ENCODE results near the gene REM2.
"Not testable (repeated sequence)": the region's sequence is repeated elsewhere in the genome, so short reads cannot be mapped to it uniquely, and the experiment has no call there.

Gene REM2

DNA sequence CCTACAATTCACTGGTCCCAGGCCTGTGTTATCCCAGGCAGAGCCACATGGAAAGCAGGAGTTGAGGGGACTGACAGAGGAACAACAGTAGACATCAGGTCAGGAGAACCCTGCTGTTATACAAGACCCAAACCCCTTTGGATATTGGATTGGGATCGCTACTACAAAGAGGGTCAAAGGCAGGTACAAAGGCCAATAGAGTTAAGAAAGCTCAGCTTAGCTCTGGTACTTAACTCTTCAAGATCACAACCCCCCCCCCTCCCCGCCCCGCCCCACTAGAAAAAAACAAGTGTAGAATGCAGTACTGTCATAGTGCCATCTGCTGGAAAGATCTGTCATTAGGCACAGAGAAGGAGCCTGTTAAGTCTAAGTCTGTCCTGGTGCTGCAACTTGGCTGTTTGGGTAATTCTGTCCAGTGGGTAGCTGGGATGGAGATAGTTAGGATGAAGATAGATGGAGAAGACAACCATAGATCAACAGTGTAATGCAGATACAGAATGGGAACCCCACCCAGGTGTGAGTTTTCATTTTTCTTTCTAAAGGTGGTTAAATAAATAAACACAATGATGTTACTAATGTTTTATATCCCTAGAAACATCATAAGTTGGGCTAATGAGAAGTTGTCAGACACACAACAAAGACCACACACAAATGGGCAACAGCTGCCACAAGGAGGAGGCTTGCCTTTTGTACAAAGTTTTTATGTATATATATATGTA, 17.2 kb downstream of the REM2 start:
- DNase-seq = no peak

DNA sequence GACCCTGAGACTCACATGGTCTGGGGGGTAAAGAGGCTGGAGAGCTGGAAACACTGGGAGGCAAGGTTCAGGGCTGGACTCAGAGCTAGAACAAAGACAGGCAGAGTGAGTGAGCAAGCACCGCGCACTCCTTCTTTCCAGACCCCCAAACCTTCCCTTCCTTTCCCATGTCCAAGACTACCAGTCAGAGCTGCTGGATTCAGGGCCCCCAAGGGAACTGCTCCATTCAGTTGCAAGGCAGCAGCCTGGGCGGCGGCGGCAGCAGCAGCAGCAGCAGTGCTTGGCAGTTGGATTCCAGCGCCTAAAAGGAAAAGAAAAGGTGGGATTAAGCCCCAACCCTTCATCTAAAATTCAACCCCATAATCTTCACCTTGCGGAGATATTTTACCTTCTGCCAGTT, 18.8 kb downstream of the REM2 start:
- no peak for DNase-seq

DNA sequence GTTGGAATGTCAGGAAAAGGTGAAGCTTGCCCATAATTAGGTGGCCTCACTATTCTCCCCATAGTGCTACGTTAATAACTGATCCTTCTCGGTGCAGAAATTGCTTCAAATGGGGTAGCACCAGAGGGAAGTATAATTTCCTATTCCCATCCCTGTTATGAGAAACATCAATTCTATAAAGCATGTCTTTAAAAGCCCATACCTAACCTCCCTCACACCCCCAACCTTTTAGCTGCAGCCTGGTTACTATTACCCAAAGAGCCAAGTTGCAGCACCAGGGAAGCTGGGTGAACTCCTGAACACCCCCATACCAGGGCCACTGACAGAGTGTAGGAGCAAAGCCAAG, 20.7 kb downstream of the REM2 start:
- DNase-seq = no peak

DNA sequence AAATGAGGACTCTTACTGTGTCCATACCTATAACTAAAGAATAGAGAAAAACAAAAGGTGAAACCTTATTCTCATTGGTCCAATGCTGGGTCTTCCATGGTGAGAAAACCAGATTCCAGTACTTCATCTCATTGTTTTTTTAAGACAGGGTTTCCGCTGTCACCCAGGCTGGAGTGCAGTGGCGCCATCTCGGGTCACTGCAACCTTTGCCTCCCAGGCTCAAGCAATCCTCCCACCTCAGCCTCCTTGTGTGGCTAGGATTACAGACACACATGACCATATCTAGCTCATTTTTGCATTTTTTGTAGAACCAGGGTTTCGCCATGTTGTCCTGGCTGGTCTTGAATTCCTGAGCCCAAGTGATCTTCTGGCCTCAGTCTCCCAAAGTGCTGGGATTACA, 22.6 kb downstream of the REM2 start:
- DNase-seq = no peak

DNA sequence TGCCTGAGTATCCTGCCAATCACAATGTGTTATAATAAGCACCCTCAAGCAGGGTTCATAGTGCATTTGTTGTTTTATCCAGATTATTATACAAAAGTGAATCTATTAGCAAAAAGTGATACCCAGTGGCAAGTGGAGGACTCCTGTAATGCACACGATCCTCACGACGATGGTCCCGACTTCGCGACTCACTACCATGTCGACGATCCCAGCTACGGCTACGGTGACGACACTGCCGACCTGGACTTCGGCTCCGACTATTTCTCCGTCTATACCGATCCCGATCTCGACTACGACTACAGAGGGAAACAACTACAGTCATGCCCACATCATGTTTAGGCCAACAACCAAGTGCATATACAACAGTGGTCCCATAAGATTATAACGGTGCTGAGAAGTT, 23.1 kb downstream of the REM2 start:
- no peak for DNase-seq

DNA sequence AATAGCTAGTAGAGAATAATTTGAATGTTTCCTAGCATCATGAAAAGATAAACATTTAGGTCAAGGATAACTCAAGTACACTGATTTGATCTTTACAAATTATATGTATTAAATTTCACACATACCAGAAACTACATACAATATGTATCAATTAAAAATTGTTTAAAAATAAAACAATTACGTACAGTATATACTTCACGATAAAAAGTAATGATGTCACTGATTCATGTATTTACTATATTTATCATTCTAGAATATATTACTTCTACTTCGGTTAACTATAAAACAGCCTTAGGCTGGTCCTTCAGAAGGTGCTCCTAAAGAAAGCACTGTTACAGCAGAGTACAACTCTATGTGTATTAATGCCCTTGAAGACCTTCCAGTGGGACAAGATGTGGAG, 24.4 kb downstream of the REM2 start:
- no peak for DNase-seq

DNA sequence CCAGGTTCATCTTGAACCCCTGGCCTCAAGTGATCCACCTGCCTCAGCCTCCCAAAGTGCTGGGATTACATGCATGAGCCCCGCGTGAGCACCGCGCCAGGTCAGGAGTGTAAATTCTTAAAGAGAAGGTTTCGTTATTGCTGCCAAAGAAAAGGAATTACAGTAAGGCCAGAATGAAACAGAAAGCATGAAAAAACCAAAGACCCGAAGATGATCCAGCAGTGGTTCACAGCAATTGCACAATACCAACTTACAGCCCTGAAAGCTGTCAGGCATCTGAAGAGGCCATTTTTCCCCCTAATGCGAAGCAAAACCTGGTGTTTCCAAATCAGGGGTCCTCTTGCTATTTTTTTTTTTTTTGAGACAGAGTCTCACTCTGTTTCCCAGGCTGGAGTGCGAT, 25.6 kb downstream of the REM2 start:
- peak; percentile 55 for DNase-seq

DNA sequence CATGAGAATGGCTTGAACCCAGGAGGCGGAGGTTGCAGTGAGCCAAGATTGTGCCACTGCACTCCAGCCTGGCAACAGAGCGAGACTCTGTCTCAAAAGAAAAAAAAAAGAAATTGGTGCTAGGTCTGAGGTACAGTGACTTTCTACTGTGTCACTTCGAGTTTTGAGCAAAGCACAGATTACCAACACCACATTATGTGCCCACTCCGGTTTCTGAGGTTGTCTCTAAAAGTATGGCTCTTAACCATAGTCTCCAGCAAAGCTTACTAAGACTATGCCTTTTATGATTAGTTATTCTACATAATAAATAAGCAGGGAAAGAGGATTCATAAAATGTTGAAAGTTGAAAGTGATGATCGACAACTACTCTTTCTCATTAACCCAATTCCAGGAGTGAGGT, 27.9 kb downstream of the REM2 start:
- DNase-seq = no peak

DNA sequence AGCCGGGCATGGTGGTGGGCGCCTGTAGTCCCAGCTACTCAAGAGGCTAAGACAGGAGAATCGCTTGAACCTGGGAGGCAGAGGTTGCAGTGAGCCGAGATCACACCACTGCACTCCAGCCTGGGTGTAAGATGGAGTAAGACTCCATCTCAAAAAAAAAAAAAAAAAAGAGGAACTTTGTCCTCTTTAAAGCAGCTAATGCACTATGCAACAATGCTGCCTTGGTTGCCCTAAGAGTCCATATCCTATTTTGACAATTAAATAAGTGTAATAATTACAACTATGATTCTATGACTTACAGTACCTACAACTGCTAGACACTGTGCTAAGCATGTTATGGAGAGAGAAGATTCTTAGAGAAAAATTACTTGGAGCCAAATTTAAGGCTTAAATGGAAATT, 31.8 kb downstream of the REM2 start:
- DNase-seq = not testable (repeated sequence)

DNA sequence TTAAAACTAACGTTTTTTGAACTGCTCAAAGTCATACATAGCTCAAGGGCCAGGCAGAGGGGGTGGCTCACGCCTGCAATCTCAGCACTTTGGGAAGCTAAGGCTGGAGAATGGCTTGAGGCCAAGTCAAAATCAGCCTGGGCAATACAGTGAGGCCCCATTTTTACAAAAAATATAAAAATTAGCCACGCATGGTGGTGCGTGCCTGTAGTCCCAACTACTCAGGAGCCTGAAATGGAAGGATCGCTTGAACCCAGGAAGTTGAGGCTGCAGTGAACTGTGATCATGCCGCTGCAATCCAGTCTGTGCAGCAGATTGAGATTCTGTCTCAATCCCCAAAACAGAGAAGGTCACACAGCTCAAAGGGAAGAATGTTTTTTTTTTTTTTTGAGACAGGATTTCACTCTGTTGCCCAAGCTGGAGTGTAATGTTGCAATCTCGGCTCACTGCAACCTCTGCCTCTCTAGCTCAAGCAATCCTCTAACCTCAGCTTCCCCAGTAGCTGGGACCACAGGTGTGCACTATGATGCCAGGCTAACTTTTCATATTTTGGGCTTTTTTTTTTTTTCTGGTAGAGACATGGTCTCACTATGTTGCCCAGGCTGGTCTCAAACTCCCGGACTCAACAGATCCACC, 33.0 kb downstream of the REM2 start:
- DNase-seq = peak; percentile 27

DNA sequence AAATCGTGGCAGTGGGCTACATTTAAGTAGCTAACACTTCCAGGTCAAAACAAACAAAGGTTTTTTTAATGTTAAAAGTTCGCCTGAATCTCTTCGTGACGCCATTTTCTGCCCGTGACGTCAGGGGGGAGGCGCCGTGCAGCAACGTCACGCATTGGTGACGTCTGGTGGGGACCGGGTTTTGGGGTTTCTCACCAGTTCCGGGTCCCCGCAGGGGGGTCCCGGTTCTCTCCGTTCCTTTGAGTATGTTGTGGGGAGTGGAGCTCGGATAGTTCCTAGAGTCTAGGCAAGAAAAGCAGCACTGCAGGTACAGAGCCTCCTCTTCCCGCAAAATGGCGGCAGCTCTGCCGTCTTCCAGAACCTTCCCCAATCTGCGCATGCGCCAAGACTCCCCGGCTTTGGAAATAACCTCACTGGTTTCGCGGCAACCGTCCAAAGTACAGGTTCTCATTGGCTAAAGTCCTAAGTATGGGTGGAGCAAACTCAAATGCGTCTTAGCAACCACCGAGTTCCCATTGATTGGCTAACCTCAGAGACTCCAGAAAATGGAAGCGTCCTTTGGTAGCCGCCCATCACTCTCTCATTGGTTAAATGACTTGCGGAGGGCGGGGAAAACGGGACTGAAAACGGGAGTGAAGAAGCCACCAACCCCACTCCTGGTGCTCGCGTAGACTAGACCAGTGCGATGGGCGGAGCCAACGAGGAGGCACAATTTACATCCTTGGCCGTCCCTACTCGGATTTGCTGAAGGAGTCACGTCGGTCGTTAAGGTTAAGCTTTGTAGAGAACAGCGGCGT, 36.0 kb downstream of the REM2 start, which contains the start of gene RBM23:
TSS of gene RBM23 (minus strand) at position 346 of the 797 bp plus-strand sequence.
- DNase-seq = peak; percentile 98

DNA sequence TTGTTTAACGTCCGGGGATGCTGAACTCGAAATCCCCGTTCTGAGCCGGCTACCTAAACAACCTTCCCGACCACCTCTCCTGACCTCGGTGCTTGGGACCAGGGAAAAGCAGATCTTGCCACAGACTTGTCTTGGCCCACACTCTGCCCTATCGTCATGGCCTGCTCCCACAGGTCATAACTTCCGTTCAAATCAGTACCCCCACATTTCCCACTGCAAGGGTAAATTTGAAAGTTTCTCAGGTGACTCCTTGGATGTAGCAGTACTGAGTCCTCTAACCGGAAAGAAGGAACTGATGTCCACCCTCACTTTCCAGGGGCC, 36.5 kb downstream of the REM2 start:
- DNase-seq = no peak

DNA sequence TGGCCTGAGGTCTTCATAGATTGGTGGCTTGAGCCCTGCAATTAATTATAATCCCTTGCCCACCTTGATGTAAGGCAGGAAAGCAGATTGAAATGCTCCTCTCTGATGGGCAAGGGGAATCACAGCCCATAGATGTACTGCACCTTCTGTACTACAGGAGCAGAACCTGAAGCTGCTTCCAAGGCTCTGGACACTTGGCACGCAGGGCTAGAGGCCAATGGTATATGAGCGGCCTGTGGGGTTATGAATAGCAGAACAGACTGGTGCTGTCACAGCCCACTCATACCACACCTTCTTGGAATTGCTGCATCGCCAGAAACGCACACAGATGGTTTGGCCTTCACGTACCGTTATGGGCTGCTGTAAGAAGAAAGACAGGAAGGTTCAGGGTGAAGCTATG, 37.7 kb downstream of the REM2 start:
- no peak for DNase-seq

DNA sequence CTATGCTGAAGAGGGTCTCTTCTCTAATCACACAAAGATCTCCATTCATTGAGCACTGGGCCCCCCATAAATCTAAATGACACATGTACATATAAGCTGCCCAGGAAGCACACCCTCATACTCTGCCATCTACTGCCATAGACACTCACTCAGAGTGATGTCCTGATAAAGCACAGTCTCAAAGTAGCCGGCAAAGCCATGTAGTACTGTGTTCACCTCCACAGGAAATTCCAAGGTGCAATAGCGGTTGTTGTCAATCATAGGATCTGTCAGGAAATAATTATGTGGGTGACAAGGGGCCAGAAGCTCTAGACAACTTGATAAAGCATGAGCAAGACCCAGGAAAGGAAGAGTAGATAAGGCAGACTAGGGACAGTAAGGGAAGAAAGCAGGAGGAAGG, 39.3 kb downstream of the REM2 start:
- DNase-seq = no peak

DNA sequence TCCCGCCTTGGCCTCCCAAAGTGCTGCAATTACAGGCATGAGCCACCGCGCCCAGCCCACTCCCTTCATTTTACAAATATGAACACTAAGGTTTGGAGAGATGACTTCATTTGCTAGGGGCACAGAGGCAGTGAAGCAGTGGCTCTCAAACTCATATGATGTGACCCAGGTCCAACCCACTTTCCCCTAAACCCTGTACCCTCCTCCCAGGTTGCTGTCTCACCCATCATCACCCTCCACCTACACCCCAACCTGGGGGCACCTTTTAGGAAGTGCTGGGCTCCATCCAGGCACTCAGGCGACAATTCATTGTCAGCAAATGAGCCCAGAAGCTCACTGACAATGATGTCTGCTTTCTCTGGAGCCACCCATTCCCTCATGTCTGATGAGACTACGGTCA, 40.7 kb downstream of the REM2 start:
- no peak for DNase-seq

DNA sequence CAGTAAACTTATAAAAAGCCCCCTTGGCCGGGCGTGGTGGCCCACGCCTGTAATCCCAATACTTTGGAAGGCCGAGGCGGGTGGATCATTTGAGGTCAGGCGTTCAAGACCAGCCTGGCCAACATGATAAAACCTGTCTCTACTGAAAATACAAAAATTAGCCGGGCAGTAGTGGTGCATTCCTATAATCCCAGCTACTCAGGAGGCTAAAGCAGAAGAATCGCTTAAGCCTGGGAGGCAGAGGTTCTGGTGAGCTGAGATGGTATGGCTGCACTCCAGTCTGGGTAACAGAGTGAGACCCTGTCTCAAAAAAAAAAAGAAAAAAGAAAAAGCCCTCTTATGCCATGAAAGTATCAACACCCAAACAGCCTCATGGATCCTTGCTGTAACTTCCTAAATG, 42.5 kb downstream of the REM2 start:
- no peak for DNase-seq

DNA sequence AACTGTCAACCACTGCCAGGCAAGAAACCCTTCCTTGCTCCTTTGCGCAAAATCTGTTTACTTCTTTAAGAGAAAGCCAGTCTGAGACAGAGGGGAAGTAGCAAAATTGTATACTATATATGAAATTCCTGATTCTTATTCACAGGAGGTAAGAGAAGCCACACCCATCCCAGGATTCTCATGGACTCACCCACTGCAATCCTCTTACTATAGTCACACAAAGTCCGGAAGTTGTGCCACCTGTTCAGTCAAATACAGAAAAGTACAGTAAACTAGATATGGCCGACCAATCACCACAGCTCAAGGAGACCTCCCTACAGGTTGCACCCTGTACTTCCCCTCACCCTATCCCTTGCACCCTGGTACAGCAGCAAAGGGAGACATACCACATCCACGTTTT, 43.3 kb downstream of the REM2 start:
- DNase-seq = no peak

DNA sequence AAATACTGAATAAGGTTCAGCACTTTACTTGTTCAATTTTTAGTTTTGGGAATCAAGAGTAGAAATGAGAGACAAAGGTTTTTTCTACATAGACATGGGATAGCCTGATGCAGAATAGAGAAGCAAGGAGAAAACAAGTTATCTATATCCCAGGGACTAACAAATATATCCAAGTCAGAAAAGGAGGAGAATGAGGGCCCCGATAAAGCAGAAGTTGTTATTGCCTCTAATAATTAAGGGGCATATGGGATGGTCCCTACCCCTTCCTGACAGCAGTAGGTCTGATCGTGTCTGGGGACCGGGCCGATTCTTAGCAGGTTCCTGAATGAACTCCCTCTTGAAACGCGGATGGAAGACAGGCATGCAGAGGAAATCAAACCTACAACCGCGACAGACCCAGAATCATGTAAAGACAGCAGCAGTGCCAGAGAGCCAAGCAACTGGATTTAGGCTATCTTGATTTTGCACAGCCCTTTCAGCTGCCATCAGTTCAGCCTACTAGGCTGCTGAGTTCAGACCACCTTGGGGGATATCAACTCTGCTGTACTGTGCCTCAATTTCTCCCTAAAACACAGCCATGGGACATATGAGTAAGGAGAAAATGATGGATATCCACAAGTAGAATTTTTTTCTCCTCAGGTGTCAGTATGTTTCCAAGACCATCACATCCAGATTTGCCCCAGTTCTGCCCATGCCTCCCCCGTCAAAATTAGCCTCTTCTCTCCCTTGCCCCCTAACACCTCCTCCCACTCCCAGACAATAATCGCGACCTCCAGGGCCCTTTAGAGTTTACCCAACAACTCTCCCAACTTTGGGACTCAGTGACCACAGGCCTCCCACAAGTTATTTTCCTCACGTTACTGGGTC, 45.4 kb downstream of the REM2 start:
- no peak for DNase-seq

DNA sequence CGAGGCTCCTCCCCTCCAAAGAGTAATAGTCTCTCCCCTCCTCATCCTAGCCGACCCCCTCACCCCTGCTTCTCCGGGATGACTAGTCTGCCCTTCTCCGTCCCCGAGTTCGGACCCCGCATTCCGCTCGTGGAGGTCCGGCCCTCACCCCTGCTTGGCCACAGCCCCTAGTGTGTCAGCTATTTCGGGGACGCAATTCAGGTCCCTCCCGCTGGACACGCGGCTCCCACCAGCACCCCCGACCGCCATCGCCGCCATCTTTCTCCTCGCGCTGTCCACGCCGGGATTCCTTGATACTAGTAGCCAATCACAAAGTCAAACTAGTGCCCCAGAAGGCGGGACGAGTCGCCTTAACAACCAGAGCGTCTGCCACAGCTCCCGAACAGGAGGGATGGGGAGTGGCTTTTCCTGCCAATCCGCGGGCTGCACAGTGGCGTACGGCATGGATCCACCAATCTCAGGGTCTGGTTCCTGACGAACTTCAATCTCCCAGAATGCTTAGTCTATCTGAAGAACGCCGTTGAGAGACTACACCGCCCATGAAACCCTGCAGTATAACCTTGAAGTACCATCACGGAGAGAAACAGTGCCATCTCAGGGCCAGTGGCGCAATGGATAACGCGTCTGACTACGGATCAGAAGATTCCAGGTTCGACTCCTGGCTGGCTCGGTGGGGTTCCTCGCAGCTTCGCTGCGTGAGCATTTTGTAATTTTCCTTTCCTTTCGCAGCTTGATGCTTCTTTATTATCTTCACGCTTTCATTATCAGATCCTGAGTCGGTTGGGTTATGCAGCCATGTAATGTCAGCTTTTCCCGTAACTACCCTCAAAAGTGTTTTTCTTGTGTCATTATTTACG, 46.3 kb downstream of the REM2 start, which contains the start of gene PRMT5:
TSS of gene PRMT5 (minus strand) at position 273 of the 857 bp plus-strand sequence. CDS start at position 258, 15 bp downstream.
- peak; percentile 97 for DNase-seq

DNA sequence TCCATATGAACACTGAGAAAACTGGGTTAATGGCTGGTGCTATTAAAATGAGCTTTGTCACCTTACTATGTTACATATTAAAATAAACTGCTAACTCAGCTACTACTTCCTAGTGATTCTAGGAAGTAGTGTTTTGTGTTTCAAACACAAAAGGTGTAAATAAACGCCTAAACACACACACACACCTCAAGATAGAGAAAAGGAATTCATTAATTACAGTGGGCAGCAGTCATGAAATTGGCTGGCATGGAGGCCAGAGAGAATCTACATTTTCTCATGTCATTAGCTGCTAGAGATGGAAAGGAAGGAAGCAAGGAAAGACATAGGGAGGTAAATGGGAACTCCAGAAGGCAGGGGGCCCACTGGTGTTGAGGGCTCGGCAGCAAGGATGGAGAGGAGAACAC, 46.9 kb downstream of the REM2 start:
- DNase-seq = no peak

DNA sequence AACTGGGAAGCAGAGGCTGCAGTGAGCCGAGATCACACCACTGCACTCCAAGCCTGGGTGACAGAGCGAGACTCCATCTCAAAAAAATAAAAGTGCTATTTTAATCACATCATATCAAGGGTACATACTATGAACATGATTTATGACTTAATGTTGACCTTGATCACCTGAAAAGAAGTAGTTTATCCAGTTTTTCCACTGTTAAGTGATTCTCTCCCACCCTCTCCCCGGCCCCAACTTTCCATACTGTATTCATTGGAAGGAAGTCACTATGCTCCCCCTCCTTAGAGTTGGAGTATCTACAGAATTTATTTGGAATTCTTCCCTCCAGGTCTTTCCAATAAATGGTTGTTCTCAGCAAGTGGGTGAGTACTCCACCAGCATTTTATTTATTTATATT, 49.1 kb downstream of the REM2 start:
- no peak for DNase-seq

DNA sequence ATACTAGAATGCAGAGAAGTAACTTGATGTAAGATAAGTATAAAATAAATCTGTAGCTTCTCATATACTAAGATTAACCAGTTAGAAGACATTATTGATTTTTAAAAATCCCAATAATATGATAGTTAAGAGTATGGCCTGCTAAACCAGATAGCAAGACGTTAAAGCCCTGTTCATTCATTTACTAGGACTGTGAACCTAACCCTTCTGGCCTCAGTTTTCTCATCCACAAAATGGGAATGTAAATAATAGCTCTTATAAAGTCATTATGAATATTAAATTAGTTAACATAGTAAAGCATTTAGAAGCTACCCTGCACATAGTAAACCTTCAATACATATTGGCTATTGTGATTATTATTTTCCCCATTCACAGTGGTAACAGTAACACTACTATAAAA, 52.1 kb downstream of the REM2 start:
- no peak for DNase-seq

All from SIG-M5 (cell line).